HepG2 (cell line): ENCODE data around the gene EFCAB13. TPM values are rescaled to one million over a fixed set of nuclear protein-coding genes. Genes with fewer than 3 reads are reported as not detected.

Source experiments
- FOSL1 ChIP-seq: sonication (generic); formaldehyde crosslinking; IDR thresholded peaks from 2 replicates; pipeline ENCODE4 v1.9.0; 2021; ENCODE audit warnings: missing genetic modification reagents, borderline replicate concordance
- HNRNPH1 ChIP-seq: fragments of 200-400 bp; formaldehyde crosslinking; optimal IDR thresholded peaks from 2 replicates; pipeline ENCODE3; 2017; ENCODE audit warnings: mild to moderate bottlenecking, low read depth, low read length
- IKZF5 ChIP-seq: IDR thresholded peaks from 2 replicates; pipeline ENCODE4 v1.6.1; 2018; ENCODE audit warnings: missing genetic modification reagents, mild to moderate bottlenecking, missing compliant biosample characterization
- IRF9 ChIP-seq: sonication (generic); formaldehyde crosslinking; IDR thresholded peaks from 2 replicates; pipeline ENCODE4 v1.8.0; 2022; ENCODE audit warnings: missing genetic modification reagents, mild to moderate bottlenecking, borderline replicate concordance
- KLF6 ChIP-seq: IDR thresholded peaks from 2 replicates; pipeline ENCODE4 v1.8.0; 2016; ENCODE audit warnings: missing biosample characterization, missing genetic modification reagents
- NBN ChIP-seq: fragments of 450-650 bp; conservative IDR thresholded peaks from 2 replicates; pipeline ENCODE4 v1.6.1; 2017
- PTBP1 ChIP-seq: fragments of 200-400 bp; formaldehyde crosslinking; IDR thresholded peaks from 2 replicates; pipeline ENCODE4 v1.6.1; 2018; ENCODE audit warnings: low read length, low read depth; ENCODE audit not compliant: poor library complexity, severe bottlenecking
- SNRNP70 ChIP-seq: fragments of 200-400 bp; formaldehyde crosslinking; IDR thresholded peaks from 2 replicates; pipeline ENCODE4 v1.6.1; 2017; ENCODE audit warnings: mild to moderate bottlenecking, low read depth, low read length, moderate library complexity
- THAP7 ChIP-seq: sonication (generic); formaldehyde crosslinking; IDR thresholded peaks from 2 replicates; pipeline ENCODE4 v1.8.1; 2023; ENCODE audit warnings: mild to moderate bottlenecking, missing genetic modification reagents
- ZNF629 ChIP-seq: sonication (generic); formaldehyde crosslinking; conservative IDR thresholded peaks from 2 replicates; pipeline ENCODE4 v1.5.0; 2020; ENCODE audit warnings: missing genetic modification reagents
- ZNF674 ChIP-seq: sonication (generic); formaldehyde crosslinking; IDR thresholded peaks from 2 replicates; pipeline ENCODE4 v1.5.0; 2020; ENCODE audit warnings: low read depth, mild to moderate bottlenecking, missing genetic modification reagents
- ZNF720 ChIP-seq: sonication (generic); formaldehyde crosslinking; IDR thresholded peaks from 2 replicates; pipeline ENCODE4 v1.4.0; 2020; ENCODE audit warnings: missing genetic modification reagents
- polyA plus RNA-seq, 8 experiments: library from polyadenylated mRNA; depleted of rRNA in 3 of 8; stranded (reverse) in 7 of 8; unstranded in 1 of 8; fragments of >200 nt; fragmentation: Illumina TruSeq in 4 of 8; extraction: Trizol in 4 of 8; gene quantifications; 2 replicates each; pipeline versions ENCODE4 v1.2.1 to v1.2.3, GENCODE V29; 2011 to 2016; ENCODE audit warnings: low read depth in 4 of 8, missing spikeins in 1 of 8, mixed read lengths in 1 of 8; ENCODE audit not compliant: insufficient read depth in 1 of 8
- total RNA-seq, 5 experiments: library from RNA; depleted of rRNA; stranded (reverse); fragments of >200 nt; fragmentation: Illumina TruSeq; extraction: Trizol; gene quantifications; 2 replicates each; pipeline ENCODE4 v1.2.3, GENCODE V29; 2016; ENCODE audit warnings: low read depth in 1 of 5
- TF ChIP-seq, protein P1 (sequence below): sonication (generic); formaldehyde crosslinking; IDR thresholded peaks from 2 replicates; pipeline ENCODE4 v1.5.0; 2020; ENCODE audit warnings: mild to moderate bottlenecking, missing genetic modification reagents
- TF ChIP-seq, protein P2 (sequence below): sonication (generic); formaldehyde crosslinking; IDR thresholded peaks from 2 replicates; pipeline ENCODE4 v1.9.0; 2021; ENCODE audit warnings: missing genetic modification reagents, borderline replicate concordance
- TF ChIP-seq, protein P3 (sequence below): sonication (generic); formaldehyde crosslinking; IDR thresholded peaks from 2 replicates; pipeline ENCODE4 v1.4.0; 2020; ENCODE audit warnings: mild to moderate bottlenecking, missing genetic modification reagents, borderline replicate concordance
- TF ChIP-seq, protein P4 (sequence below): sonication (generic); formaldehyde crosslinking; IDR thresholded peaks from 2 replicates; pipeline ENCODE4 v1.5.1; 2020; ENCODE audit warnings: missing genetic modification reagents, mild to moderate bottlenecking, borderline replicate concordance

The EFCAB13 gene
- total and polyA plus RNA-seq, 2 of the 13 experiments (the other 11 are each of a cell fraction or from before 2014, with no cell fraction given), result 0.22 to 0.71 TPM

DNA sequence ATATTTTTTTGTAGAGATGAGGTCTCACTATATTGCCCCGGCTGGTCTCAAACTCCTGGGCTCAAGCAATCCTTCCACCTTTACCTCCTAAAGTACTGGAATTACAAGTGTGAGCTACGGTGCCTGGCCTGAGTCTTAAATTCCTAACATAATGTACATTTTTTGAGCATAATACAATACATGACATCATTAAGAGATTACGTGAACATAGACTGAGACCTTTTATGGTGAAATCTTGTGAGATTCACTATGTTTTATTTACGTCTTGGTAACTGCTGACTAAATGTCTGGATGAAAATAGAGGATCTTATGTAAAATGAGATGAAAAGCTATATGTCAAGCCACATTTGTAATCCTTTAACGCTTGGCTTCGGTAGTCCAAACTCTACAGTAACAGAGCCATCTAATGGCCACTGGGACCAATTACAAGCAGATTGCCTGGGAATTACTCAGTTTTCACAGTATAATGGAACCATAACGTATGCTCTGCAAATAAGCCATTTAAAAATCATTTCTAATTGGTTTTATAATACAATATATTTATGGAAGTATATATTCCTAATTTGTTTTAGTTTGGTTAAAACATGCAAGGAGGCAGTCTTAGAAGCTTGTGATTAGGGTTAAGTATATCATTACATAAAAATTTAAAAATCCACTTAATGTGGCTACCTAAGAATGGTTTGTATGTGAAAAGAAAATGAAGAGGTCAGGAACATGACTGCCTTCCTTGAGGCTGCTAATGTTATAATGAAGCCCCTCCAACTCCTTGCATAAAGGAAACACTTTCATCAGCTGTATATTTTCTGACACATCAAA is 8.1 kb upstream of the EFCAB13 start (continued):
- TF ChIP-seq, protein P1, sequence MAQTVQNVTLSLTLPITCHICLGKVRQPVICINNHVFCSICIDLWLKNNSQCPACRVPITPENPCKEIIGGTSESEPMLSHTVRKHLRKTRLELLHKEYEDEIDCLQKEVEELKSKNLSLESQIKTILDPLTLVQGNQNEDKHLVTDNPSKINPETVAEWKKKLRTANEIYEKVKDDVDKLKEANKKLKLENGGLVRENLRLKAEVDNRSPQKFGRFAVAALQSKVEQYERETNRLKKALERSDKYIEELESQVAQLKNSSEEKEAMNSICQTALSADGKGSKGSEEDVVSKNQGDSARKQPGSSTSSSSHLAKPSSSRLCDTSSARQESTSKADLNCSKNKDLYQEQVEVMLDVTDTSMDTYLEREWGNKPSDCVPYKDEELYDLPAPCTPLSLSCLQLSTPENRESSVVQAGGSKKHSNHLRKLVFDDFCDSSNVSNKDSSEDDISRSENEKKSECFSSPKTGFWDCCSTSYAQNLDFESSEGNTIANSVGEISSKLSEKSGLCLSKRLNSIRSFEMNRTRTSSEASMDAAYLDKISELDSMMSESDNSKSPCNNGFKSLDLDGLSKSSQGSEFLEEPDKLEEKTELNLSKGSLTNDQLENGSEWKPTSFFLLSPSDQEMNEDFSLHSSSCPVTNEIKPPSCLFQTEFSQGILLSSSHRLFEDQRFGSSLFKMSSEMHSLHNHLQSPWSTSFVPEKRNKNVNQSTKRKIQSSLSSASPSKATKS (CRISPR knock-in tag), result no peak
- TF ChIP-seq KLF6 (CRISPR knock-in tag), result 0 out of 2 replicates have a peak, but pooled peaks have one; percentile 52
- TF ChIP-seq SNRNP70, result no peak
- no peak for TF ChIP-seq HNRNPH1
- TF ChIP-seq, protein P2, sequence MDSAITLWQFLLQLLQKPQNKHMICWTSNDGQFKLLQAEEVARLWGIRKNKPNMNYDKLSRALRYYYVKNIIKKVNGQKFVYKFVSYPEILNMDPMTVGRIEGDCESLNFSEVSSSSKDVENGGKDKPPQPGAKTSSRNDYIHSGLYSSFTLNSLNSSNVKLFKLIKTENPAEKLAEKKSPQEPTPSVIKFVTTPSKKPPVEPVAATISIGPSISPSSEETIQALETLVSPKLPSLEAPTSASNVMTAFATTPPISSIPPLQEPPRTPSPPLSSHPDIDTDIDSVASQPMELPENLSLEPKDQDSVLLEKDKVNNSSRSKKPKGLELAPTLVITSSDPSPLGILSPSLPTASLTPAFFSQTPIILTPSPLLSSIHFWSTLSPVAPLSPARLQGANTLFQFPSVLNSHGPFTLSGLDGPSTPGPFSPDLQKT (CRISPR knock-in tag), result no peak
- TF ChIP-seq IKZF5, result no peak; the same call in 1 of the 2 replicates
- TF ChIP-seq THAP7 (CRISPR knock-in tag), result no peak
- TF ChIP-seq ZNF720 (CRISPR knock-in tag), result no peak
- no peak for TF ChIP-seq IRF9 (CRISPR knock-in tag)
- no peak for TF ChIP-seq PTBP1
- TF ChIP-seq, protein P3, sequence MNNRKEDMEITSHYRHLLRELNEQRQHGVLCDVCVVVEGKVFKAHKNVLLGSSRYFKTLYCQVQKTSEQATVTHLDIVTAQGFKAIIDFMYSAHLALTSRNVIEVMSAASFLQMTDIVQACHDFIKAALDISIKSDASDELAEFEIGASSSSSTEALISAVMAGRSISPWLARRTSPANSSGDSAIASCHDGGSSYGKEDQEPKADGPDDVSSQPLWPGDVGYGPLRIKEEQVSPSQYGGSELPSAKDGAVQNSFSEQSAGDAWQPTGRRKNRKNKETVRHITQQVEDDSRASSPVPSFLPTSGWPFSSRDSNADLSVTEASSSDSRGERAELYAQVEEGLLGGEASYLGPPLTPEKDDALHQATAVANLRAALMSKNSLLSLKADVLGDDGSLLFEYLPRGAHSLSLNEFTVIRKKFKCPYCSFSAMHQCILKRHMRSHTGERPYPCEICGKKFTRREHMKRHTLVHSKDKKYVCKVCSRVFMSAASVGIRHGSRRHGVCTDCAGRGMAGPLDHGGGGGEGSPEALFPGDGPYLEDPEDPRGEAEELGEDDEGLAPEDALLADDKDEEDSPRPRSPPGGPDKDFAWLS (CRISPR knock-in tag), result no peak
- no peak for TF ChIP-seq ZNF674 (CRISPR knock-in tag)
- no peak for TF ChIP-seq FOSL1 (CRISPR knock-in tag)
- TF ChIP-seq, protein P4, sequence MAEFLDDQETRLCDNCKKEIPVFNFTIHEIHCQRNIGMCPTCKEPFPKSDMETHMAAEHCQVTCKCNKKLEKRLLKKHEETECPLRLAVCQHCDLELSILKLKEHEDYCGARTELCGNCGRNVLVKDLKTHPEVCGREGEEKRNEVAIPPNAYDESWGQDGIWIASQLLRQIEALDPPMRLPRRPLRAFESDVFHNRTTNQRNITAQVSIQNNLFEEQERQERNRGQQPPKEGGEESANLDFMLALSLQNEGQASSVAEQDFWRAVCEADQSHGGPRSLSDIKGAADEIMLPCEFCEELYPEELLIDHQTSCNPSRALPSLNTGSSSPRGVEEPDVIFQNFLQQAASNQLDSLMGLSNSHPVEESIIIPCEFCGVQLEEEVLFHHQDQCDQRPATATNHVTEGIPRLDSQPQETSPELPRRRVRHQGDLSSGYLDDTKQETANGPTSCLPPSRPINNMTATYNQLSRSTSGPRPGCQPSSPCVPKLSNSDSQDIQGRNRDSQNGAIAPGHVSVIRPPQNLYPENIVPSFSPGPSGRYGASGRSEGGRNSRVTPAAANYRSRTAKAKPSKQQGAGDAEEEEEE (CRISPR knock-in tag), result no peak
- no peak for TF ChIP-seq ZNF629 (CRISPR knock-in tag)
- no peak for TF ChIP-seq NBN
